ENCODE data around the gene PSAP.

Gene PSAP

GRCh38 chr10:71767420-71768035 lies 83.5 kb downstream of the PSAP start:
- no peak for TF ChIP-seq CTCF (IDR thresholded peaks at IDR 0.05; ENCODE audit: extremely low read depth, insufficient read depth, missing control alignments)
- in situ Hi-C loops (cut with MboI; ENCODE audit: low pct_unique_long_range_greater_than_20kb, low sequenced_read_pairs, unreplicated experiment), result no loop called here
- DNase-seq (ENCODE audit: low spot score), result no peak

DNA sequence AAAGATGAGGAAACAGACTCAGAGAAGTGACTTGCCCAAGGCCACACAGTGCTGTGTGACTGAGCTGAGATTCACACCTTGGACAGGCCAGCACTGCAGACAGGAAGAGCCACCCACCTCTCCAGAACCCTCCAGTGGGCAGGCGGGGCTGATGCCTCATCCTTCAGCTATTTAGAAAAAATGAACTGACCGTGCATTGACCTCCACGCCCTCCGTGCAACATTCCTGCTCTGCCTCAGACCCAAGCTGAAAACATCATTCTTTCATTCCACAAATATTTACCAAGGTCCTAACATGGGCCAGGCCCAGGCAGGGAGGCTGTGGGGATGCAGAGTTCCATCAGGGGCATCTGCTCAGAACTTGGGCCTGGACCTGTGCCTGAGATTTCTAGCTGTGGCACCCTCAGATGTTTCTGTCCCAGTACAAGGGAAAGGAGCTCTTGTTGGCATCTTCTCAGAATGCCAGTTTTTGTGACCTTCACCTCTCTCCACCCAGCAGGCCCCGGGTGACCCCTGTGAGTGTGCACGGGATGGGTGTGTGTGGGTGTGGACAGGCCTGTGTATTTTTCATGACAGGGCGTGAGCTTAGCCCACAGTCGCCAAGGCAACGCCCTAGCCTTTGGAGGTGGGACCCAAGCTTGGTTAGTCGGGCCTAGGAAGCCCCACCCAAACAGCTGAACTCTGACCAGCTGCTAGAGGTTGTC lies 84.2 kb downstream of the PSAP start:
- DNase-seq (ENCODE audit: low spot score), result no peak
- in situ Hi-C loops (cut with MboI; ENCODE audit: low pct_unique_long_range_greater_than_20kb, low sequenced_read_pairs, unreplicated experiment), result no loop called here
- TF ChIP-seq CTCF (IDR thresholded peaks at IDR 0.05; ENCODE audit: extremely low read depth, insufficient read depth, missing control alignments), result no peak

All from GM13977 (cell line).